SK-N-SH treated with all-trans-retinoic acid at 6 μM for 48 hours (cell line): ENCODE measurements around the gene OR11L1.

ENCODE experiments used
- ARNTL ChIP-seq: fragments of 450-650 bp; formaldehyde crosslinking; IDR thresholded peaks from 2 replicates; pipeline ENCODE4 v1.5.0; 2020; ENCODE audit warnings: low read depth, mild to moderate bottlenecking, moderate library complexity, borderline replicate concordance
- ESRRG ChIP-seq: fragments of 250-450 bp; sonication (Bioruptor Pico); IDR thresholded peaks from 2 replicates; pipeline ENCODE4 v1.6.1; 2021; ENCODE audit warnings: mild to moderate bottlenecking
- PPARA ChIP-seq: fragments of 250-450 bp; sonication (Bioruptor Pico); IDR thresholded peaks from 2 replicates; pipeline ENCODE4 v1.5.0; 2020; ENCODE audit warnings: mild to moderate bottlenecking, borderline replicate concordance
- RARB ChIP-seq: fragments of 250-450 bp; sonication (Bioruptor Pico); IDR thresholded peaks from 2 replicates; pipeline ENCODE4 v1.8.0; 2021; ENCODE audit warnings: mild to moderate bottlenecking, moderate library complexity
- TCF4 ChIP-seq: fragments of 250-450 bp; sonication (Bioruptor Pico); IDR thresholded peaks from 2 replicates; pipeline ENCODE4 v1.8.0; 2021; ENCODE audit warnings: mild to moderate bottlenecking, moderate library complexity, borderline replicate concordance
- TF ChIP-seq, protein P1 (sequence below): fragments of 250-450 bp; sonication (Bioruptor Pico); IDR thresholded peaks from 2 replicates; pipeline ENCODE4 v1.5.1; 2020; ENCODE audit warnings: low read depth, mild to moderate bottlenecking, moderate library complexity

DNA sequence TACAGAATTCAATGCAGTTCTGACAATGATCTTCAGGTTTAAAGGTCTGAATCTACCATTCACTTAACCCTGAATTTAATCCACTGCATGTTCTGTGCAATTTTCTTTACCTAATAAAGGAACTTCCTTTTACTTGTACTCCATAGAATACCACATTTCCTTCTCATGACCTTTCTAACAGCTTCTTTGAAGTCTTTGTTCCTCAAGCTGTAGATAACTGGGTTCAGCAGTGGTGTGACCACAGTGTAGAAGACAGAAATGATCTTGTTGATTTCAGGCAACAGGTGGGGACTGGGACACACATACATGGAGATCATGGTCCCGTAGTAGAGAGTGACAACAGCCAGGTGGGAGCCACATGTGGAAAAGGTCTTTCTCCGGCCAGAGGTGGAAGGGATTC is 878 bp downstream of the OR11L1 start:
- TF ChIP-seq ARNTL (CRISPR knock-in tag) = no peak
- TF ChIP-seq RARB (CRISPR knock-in tag) = no peak
- TF ChIP-seq TCF4 = no peak
- TF ChIP-seq ESRRG (CRISPR knock-in tag) = no peak
- TF ChIP-seq, protein P1, sequence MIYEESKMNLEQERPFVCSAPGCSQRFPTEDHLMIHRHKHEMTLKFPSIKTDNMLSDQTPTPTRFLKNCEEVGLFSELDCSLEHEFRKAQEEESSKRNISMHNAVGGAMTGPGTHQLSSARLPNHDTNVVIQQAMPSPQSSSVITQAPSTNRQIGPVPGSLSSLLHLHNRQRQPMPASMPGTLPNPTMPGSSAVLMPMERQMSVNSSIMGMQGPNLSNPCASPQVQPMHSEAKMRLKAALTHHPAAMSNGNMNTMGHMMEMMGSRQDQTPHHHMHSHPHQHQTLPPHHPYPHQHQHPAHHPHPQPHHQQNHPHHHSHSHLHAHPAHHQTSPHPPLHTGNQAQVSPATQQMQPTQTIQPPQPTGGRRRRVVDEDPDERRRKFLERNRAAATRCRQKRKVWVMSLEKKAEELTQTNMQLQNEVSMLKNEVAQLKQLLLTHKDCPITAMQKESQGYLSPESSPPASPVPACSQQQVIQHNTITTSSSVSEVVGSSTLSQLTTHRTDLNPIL (CRISPR knock-in tag) = no peak
- TF ChIP-seq PPARA (CRISPR knock-in tag) = no peak
